Upper lobe of left lung (tissue), 6 donors: ENCODE measurements around the gene ANKRD11. TPM values are rescaled to one million over a fixed set of nuclear protein-coding genes. Genes with fewer than 3 reads are reported as not detected.
A peak's percentile ranks its signal among the peaks of the same experiment; 100 is the strongest.
"Not testable (repeated sequence)": the region's sequence is repeated elsewhere in the genome, so short reads cannot be mapped to it uniquely, and the experiment has no call there.

Experiments
- ATAC-seq, 2 donors: fragments of 200-7000 bp; cut with Tn5 transposase; one replicate each; pipeline ENCODE4 v1.9.1; 2022; ENCODE audit warnings: mild to moderate bottlenecking in 2 of 2, moderate library complexity in 2 of 2; ENCODE audit not compliant: low FRiP score in 2 of 2
- DNase-seq, 2 donors: peaks; one replicate each; pipeline ENCODE4 v3.0.0-alpha.2; 2019 to 2020
- H3K27ac ChIP-seq, 4 donors: fragments of 200-600 bp; sonication (generic); one replicate each; pipeline ENCODE4 v1.5.1; 2016 to 2019
- H3K27me3 ChIP-seq, 4 donors: fragments of 200-600 bp; sonication (generic); one replicate each; pipeline ENCODE4 v1.5.1; 2017 to 2019
- H3K36me3 ChIP-seq, 4 donors: fragments of 200-600 bp; sonication (generic); one replicate each; pipeline ENCODE4 v1.5.1; 2016 to 2019
- H3K4me1 ChIP-seq, 4 donors: fragments of 200-600 bp; sonication (generic); one replicate each; pipeline ENCODE4 v1.5.1; 2018 to 2019
- H3K4me3 ChIP-seq, 4 donors: fragments of 200-600 bp; sonication (generic); one replicate each; pipeline ENCODE4 v1.5.1; 2017 to 2019; ENCODE audit warnings: mild to moderate bottlenecking in 2 of 4, moderate library complexity in 1 of 4
- H3K9me3 ChIP-seq, 4 donors: fragments of 200-600 bp; sonication (generic); one replicate each; pipeline ENCODE4 v1.5.1; 2018 to 2019
- EP300 ChIP-seq, 4 donors: sonication (generic); formaldehyde crosslinking; IDR thresholded peaks; one replicate each; pipeline ENCODE4 v1.5.1; 2017; ENCODE audit warnings: antibody characterized with exemption in 4 of 4, control low read depth in 2 of 4
- POLR2A ChIP-seq, 4 donors: fragments of 450-650 bp; IDR thresholded peaks; one replicate each; pipeline ENCODE4 v1.5.1; 2016 to 2017; ENCODE audit warnings: antibody characterized with exemption in 4 of 4, mild to moderate bottlenecking in 2 of 4
- POLR2AphosphoS5 ChIP-seq, 2 donors: sonication (generic); formaldehyde crosslinking; IDR thresholded peaks; one replicate each; pipeline ENCODE4 v1.5.1; 2017; ENCODE audit warnings: antibody characterized with exemption in 2 of 2
- WGBS, 2 donors: methylation state at CpG; one replicate each; pipeline ENCODE4 v1.1.5; 2017 to 2018; 5-methylcytosine and 5-hydroxymethylcytosine counted together
- total RNA-seq, 6 donors: library from RNA; depleted of rRNA in 4 of 6; stranded (reverse); fragments of >200 nt in 4 of 6; gene quantifications; one replicate each; pipeline versions ENCODE4 v1.1.0 to v1.2.1, GENCODE V29; 2016 to 2021
- TF ChIP-seq, protein P1 (sequence below), 6 experiments: fragments of 450-650 bp in 4 of 6; fragments of 200-600 bp in 2 of 6; sonication (generic) in 2 of 6; IDR thresholded peaks; one replicate each; pipeline ENCODE4 v1.5.1; 2016 to 2019; ENCODE audit warnings: antibody characterized with exemption in 6 of 6
- donor health status: DM: no; HTN: no; CAD: no; lungs with moderate emphysema.
- donor health status: DM: no; HTN: yes; CAD: no; lungs with severe emphysema.

Gene ANKRD11
- total RNA-seq, 6 donors from 2014 or later: 92.4 to 313 (median 134) TPM

DNA sequence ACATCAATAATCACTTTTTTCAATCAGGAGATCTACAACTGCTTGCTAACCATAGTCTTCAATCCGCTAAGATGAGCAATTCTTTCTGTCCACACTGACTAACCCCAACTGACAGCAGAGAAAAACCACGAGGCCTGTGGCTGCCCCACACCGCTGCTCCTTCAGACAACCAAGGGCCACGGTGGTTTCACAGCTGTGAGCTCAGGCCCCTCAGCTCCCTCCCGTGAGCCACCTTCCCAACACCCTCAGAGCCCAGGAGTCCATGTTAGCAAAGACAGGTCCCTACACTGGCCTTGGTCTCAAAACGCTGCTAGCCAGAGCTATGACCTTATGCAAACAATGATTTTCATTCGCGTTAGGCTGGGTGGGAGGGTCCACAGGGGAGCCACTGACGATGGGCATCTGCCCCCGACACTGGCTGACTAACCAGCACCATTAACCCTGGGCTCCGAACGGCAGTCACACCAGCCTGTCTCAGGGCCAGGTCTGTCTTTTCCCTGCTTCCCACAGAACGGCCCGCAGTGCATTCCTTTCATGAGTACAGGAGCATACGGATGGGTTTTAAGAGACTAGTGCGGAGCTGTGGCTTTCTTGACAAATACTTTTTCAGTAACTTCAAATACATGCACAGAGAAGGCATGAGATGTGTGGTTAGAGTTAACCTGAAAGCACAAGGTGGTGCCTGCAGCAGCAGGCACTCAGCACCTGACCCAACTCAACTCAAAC lies 67.3 kb downstream of the ANKRD11 start:
- Histone ChIP-seq H3K9me3 (no peaks in the 10 kb centered on the region), H3K27ac (peak overlapping the region in 3 of 4 donors; percentile 17 to 59 (median 43)), H3K4me3 (no peak overlapping the region), H3K36me3 (peaks cover 0 to under 1% (median 0%) of the 10 kb centered on the region in 4 donors), H3K27me3 (no peaks in the 10 kb centered on the region), H3K4me1 (peaks cover 35 to 54% (median 39%) of the 10 kb centered on the region in 4 donors)
- no peak for TF ChIP-seq POLR2A (IDR thresholded peaks at IDR 0.05)
- TF ChIP-seq POLR2AphosphoS5 (IDR thresholded peaks at IDR 0.05): no peak
- TF ChIP-seq EP300 (IDR thresholded peaks at IDR 0.05): no peak
- TF ChIP-seq, protein P1, sequence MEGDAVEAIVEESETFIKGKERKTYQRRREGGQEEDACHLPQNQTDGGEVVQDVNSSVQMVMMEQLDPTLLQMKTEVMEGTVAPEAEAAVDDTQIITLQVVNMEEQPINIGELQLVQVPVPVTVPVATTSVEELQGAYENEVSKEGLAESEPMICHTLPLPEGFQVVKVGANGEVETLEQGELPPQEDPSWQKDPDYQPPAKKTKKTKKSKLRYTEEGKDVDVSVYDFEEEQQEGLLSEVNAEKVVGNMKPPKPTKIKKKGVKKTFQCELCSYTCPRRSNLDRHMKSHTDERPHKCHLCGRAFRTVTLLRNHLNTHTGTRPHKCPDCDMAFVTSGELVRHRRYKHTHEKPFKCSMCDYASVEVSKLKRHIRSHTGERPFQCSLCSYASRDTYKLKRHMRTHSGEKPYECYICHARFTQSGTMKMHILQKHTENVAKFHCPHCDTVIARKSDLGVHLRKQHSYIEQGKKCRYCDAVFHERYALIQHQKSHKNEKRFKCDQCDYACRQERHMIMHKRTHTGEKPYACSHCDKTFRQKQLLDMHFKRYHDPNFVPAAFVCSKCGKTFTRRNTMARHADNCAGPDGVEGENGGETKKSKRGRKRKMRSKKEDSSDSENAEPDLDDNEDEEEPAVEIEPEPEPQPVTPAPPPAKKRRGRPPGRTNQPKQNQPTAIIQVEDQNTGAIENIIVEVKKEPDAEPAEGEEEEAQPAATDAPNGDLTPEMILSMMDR (IDR thresholded peaks at IDR 0.05): no peak
- 54 to 65% methylated on average over 14 to 16 of the region's 16 CpGs for WGBS, 2 donors
- ATAC-seq: peak; percentile 48 to 65
- DNase-seq: no peak

DNA sequence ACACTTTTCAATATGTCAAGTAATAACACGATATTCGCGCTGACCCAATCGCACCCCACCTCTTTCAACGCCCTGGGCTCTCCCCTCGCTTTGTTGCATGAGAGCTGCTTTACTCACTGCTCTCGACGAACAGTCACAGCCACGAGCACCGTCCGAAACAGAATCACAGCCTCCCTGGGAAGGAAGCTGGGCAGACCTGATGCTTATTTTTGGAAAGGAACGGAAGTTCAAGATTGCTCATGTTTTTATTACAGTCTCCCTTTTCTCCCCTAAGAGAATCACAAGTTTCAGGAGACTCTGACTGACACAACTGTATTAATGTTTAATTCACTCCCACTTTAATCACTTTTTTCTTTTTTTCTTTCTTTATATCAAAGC lies 67.8 kb downstream of the ANKRD11 start:
- WGBS, 2 donors: 48 to 63% methylated on average over 12 of the region's 12 CpGs

DNA sequence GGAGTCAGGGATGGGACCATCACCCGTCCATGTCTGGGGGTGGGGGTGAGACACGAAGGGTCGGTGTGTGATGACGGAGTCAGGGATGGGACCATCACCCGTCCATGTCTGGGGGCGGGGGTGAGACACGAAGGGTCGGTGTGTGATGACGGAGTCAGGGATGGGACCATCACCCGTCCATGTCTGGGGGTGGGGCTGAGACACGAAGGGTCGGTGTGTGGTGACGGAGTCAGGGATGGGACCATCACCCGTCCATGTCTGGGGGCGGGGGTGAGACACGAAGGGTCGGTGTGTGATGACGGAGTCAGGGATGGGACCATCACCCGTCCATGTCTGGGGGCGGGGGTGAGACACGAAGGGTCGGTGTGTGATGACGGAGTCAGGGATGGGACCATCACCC lies 69.1 kb downstream of the ANKRD11 start:
- not testable (repeated sequence) for DNase-seq, H3K27ac ChIP-seq, H3K4me3 ChIP-seq, H3K27me3 ChIP-seq, H3K9me3 ChIP-seq, ATAC-seq
- peaks cover 35 to 66% (median 40%) of the 10 kb centered on the region in 4 donors for H3K4me1 ChIP-seq
- no CpG with 5 or more reads among the region's 23 CpGs for WGBS, 2 donors
- H3K36me3 ChIP-seq: peaks cover 0 to 12% (median 6%) of the 10 kb centered on the region in 4 donors

More for the DNA sequence above, 67.8 kb downstream of the ANKRD11 start:
- peak; percentile 45 to 49 for ATAC-seq
- no peak for DNase-seq
- Histone ChIP-seq H3K36me3 (peaks cover 0 to 6% (median 1%) of the 10 kb centered on the region in 4 donors), H3K4me3 (no peak overlapping the region), H3K27ac (peak overlapping the region in 2 of 4 donors; percentile 17 to 59), H3K27me3 (no peaks in the 10 kb centered on the region), H3K4me1 (peaks cover 35 to 56% (median 39%) of the 10 kb centered on the region in 4 donors), H3K9me3 (no peaks in the 10 kb centered on the region)
- no peak for TF ChIP-seq POLR2AphosphoS5 (IDR thresholded peaks at IDR 0.05)
- no peak for TF ChIP-seq EP300 (IDR thresholded peaks at IDR 0.05)
- TF ChIP-seq, protein P1 (IDR thresholded peaks at IDR 0.05): no peak
- no peak for TF ChIP-seq POLR2A (IDR thresholded peaks at IDR 0.05)

GRCh38 chr16:89420204-89420603 lies 70.2 kb downstream of the ANKRD11 start:
- Histone ChIP-seq H3K27me3 (no peaks in the 10 kb centered on the region), H3K9me3 (no peaks in the 10 kb centered on the region), H3K36me3 (peaks cover 0 to 16% (median 6%) of the 10 kb centered on the region in 4 donors), H3K4me1 (peaks cover 24 to 56% (median 33%) of the 10 kb centered on the region in 4 donors), H3K27ac (no peak overlapping the region), H3K4me3 (no peak overlapping the region)
- WGBS, 2 donors: 83 to 89% methylated on average over 11 of the region's 11 CpGs
- TF ChIP-seq, protein P1 (IDR thresholded peaks at IDR 0.05): no peak
- TF ChIP-seq POLR2AphosphoS5 (IDR thresholded peaks at IDR 0.05) (no peak), EP300 (IDR thresholded peaks at IDR 0.05) (no peak), POLR2A (IDR thresholded peaks at IDR 0.05) (no peak)
- DNase-seq (no peak), ATAC-seq (no peak)

GRCh38 chr16:89418352-89418751 lies 72.0 kb downstream of the ANKRD11 start:
- WGBS, 2 donors: 90 to 96% methylated on average over 7 of the region's 7 CpGs
- no peak for DNase-seq
- no peaks in the 10 kb centered on the region for H3K9me3 ChIP-seq
- no peak for TF ChIP-seq EP300 (IDR thresholded peaks at IDR 0.05)
- no peak for TF ChIP-seq POLR2A (IDR thresholded peaks at IDR 0.05)
- no peak for TF ChIP-seq POLR2AphosphoS5 (IDR thresholded peaks at IDR 0.05)
- TF ChIP-seq, protein P1 (IDR thresholded peaks at IDR 0.05): no peak
- no peak overlapping the region for H3K27ac ChIP-seq
- no peak overlapping the region for H3K4me3 ChIP-seq
- H3K4me1 ChIP-seq: peaks cover 26 to 59% (median 32%) of the 10 kb centered on the region in 4 donors
- H3K27me3 ChIP-seq: no peaks in the 10 kb centered on the region
- H3K36me3 ChIP-seq: peaks cover 0 to 16% (median 6%) of the 10 kb centered on the region in 4 donors
- no peak for ATAC-seq
